ENCODE measurements around the gene ITGB7. TPM values are rescaled to one million over a fixed set of nuclear protein-coding genes. Genes with fewer than 3 reads are reported as not detected.
A peak's percentile ranks its signal among the peaks of the same experiment; 100 is the strongest.

The ITGB7 gene
- total RNA-seq, 4 donors from 2014 or later, result 1.1 to 1.8 (median 1.4) TPM

- H3K4me3 ChIP-seq, result peak overlapping the region; percentile 71 to 84 (median 77)
- H3K27me3 ChIP-seq, result no peaks in the 10 kb centered on the region
- H3K4me1 ChIP-seq, result peaks cover 75 to 96% (median 93%) of the 10 kb centered on the region in 4 donors
- peaks cover 11 to 31% (median 23%) of the 10 kb centered on the region in 4 donors for H3K36me3 ChIP-seq
- H3K9me3 ChIP-seq, result no peaks in the 10 kb centered on the region
- no peak for TF ChIP-seq CTCF (IDR thresholded peaks at IDR 0.05)
- no peak for TF ChIP-seq POLR2AphosphoS5 (IDR thresholded peaks at IDR 0.05)
- no peak for TF ChIP-seq EP300 (IDR thresholded peaks at IDR 0.05)
- no peak for TF ChIP-seq POLR2A (IDR thresholded peaks at IDR 0.05; ENCODE audit: low read depth)
- H3K27ac ChIP-seq (replicated peaks in 1 of 4), result peak overlapping the region; percentile 96 to 99 (median 98)
- DNase-seq (ENCODE audit: extremely low spot score), result no peak
- 47% methylated on average over 3 of the region's 3 CpGs for WGBS
- intact Hi-C loops (cut with DNase I), result loop anchor here (2.0 kb wide), 1 partner anchor 33 kb away; no protein-coding TSS in a partner anchor
These were observed 10.9 kb upstream of the ITGB7 start for GRCh38 chr12:53217931-53218307.

DNA sequence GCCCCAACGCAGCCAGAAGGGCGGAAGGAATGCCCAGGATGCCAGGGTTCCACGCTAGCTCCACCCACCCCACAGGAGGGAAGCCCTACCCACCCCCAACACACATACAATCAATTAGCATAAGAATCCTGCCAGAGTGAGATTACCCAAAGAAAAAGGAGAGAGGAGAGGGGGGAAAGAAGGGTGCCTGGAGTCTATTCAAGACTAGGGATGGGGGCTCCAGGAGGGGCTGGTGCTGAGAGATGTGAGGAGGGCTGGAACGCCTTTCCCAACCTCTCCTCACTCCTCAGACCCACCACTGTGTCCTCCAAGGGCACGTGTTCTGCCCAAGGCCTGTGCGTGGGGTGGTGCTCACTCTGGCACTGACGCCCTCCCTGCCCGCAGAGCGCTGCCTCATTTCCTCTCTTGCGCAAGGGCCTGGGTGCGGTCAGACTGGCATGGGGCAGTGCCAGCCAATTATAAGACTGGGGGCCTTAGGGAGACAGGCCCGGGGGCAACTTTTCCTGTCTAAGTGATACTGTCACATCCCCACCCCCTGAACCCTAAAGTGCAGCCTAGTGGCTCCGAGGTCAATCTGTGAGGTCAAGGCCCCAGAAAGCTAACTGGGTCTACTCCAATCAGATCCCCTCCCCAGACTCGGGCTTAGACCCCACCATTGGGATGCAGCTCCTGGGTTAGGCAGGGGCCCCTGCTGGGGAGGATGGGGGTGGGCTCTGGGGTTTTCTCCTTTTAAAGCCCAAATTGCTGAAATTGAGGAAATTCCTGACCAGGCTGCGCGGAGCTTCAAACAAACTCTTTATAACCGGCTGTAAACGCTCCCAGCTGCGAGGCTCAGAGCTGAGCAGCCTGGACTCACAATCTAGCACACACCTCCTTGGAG, 10.2 kb upstream of the ITGB7 start:
- TF ChIP-seq CTCF (IDR thresholded peaks at IDR 0.05), result no peak
- peak; percentile 36 to 62 for TF ChIP-seq POLR2AphosphoS5 (IDR thresholded peaks at IDR 0.05)
- no peak for TF ChIP-seq POLR2A (IDR thresholded peaks at IDR 0.05; ENCODE audit: low read depth)
- TF ChIP-seq EP300 (IDR thresholded peaks at IDR 0.05), result no peak
- peaks cover 69 to 91% (median 87%) of the 10 kb centered on the region in 4 donors for H3K4me1 ChIP-seq
- DNase-seq (ENCODE audit: extremely low spot score), result no peak
- no peaks in the 10 kb centered on the region for H3K9me3 ChIP-seq
- WGBS, result 59% methylated on average over 13 of the region's 19 CpGs
- H3K4me3 ChIP-seq, result peak overlapping the region; percentile 71 to 84 (median 77)
- intact Hi-C loops (cut with DNase I), result no loop called here
- peaks cover 16 to 37% (median 30%) of the 10 kb centered on the region in 4 donors for H3K36me3 ChIP-seq
- no peaks in the 10 kb centered on the region for H3K27me3 ChIP-seq
- peak overlapping the region; percentile 96 to 99 (median 98) for H3K27ac ChIP-seq (replicated peaks in 1 of 4)

- Histone ChIP-seq H3K36me3 (peaks cover 34 to 55% (median 48%) of the 10 kb centered on the region in 4 donors), H3K27me3 (no peaks in the 10 kb centered on the region), H3K4me1 (peaks cover 64 to 75% (median 73%) of the 10 kb centered on the region in 4 donors), H3K4me3 (no peak overlapping the region), H3K27ac (replicated peaks in 1 of 4) (peak overlapping the region; percentile 37 to 99 (median 80)), H3K9me3 (no peaks in the 10 kb centered on the region)
- DNase-seq (ENCODE audit: extremely low spot score), result no peak
- WGBS, result 85% methylated on average over 7 of the region's 8 CpGs
- intact Hi-C loops (cut with DNase I), result no loop called here
- TF ChIP-seq POLR2A (IDR thresholded peaks at IDR 0.05; ENCODE audit: low read depth) (no peak), EP300 (IDR thresholded peaks at IDR 0.05) (no peak), CTCF (IDR thresholded peaks at IDR 0.05) (no peak), POLR2AphosphoS5 (IDR thresholded peaks at IDR 0.05) (no peak)
These were observed 8.4 kb upstream of the ITGB7 start for GRCh38 chr12:53215497-53215896.

- no peak for DNase-seq (ENCODE audit: extremely low spot score)
- Histone ChIP-seq H3K36me3 (peaks cover 34 to 61% (median 54%) of the 10 kb centered on the region in 4 donors), H3K9me3 (no peaks in the 10 kb centered on the region), H3K4me3 (no peak overlapping the region), H3K27ac (replicated peaks in 1 of 4) (peak overlapping the region; percentile 37 to 99 (median 80)), H3K27me3 (no peaks in the 10 kb centered on the region), H3K4me1 (peaks cover 64 to 69% (median 66%) of the 10 kb centered on the region in 4 donors)
- TF ChIP-seq EP300 (IDR thresholded peaks at IDR 0.05) (no peak), POLR2AphosphoS5 (IDR thresholded peaks at IDR 0.05) (peak in 1 of 2 donors; percentile 10), CTCF (IDR thresholded peaks at IDR 0.05) (no peak)
- intact Hi-C loops (cut with DNase I), result no loop called here
- 59% methylated on average over 10 of the region's 12 CpGs for WGBS
These were observed 7.8 kb upstream of the ITGB7 start for GRCh38 chr12:53214687-53215455.
